Measurements from ENCODE around the gene PDAP1. TPM values are rescaled to one million over a fixed set of nuclear protein-coding genes. Genes with fewer than 3 reads are reported as not detected.

PDAP1 gene
- total RNA-seq, 1 donor from 2014 or later, result 107 TPM

- peaks cover 40% of the 10 kb centered on the region for H3K36me3 Mint-ChIP-seq (ENCODE audit: low read depth, unreplicated experiment)
- H3K27ac Mint-ChIP-seq (ENCODE audit: unreplicated experiment), result peak overlapping the region; percentile 64
- peak overlapping the region; percentile 60 for H3K4me3 Mint-ChIP-seq (ENCODE audit: unreplicated experiment)
Observed at GRCh38 chr7:99403764-99404163, 4.6 kb downstream of the PDAP1 start.

GRCh38 chr7:99402854-99403253 is 5.5 kb downstream of the PDAP1 start:
- peaks cover 34% of the 10 kb centered on the region for H3K27me3 Mint-ChIP-seq (ENCODE audit: unreplicated experiment)
- DNase-seq (ENCODE audit: low spot score), result no peak
- TF ChIP-seq CTCF (IDR thresholded peaks at IDR 0.05; ENCODE audit: unreplicated experiment), result no peak
- peak overlapping the region; percentile 75 for H3K4me3 Mint-ChIP-seq (ENCODE audit: unreplicated experiment)
- H3K9me3 Mint-ChIP-seq (ENCODE audit: unreplicated experiment), result no peaks in the 10 kb centered on the region
- peaks cover 14% of the 10 kb centered on the region for H3K4me1 Mint-ChIP-seq (ENCODE audit: unreplicated experiment)
- peaks cover 43% of the 10 kb centered on the region for H3K36me3 Mint-ChIP-seq (ENCODE audit: low read depth, unreplicated experiment)
- no peak overlapping the region for H3K27ac Mint-ChIP-seq (ENCODE audit: unreplicated experiment)

More at GRCh38 chr7:99403764-99404163, 4.6 kb downstream of the PDAP1 start:
- Mint-ChIP-seq H3K9me3 (ENCODE audit: unreplicated experiment) (no peaks in the 10 kb centered on the region), H3K27me3 (ENCODE audit: unreplicated experiment) (peaks cover 34% of the 10 kb centered on the region), H3K4me1 (ENCODE audit: unreplicated experiment) (peaks cover 18% of the 10 kb centered on the region)
- no peak for DNase-seq (ENCODE audit: low spot score)
- TF ChIP-seq CTCF (IDR thresholded peaks at IDR 0.05; ENCODE audit: unreplicated experiment), result no peak

- H3K4me3 Mint-ChIP-seq (ENCODE audit: unreplicated experiment), result no peak overlapping the region
- H3K27ac Mint-ChIP-seq (ENCODE audit: unreplicated experiment), result peak overlapping the region; percentile 16
- no peak for TF ChIP-seq CTCF (IDR thresholded peaks at IDR 0.05; ENCODE audit: unreplicated experiment)
- H3K9me3 Mint-ChIP-seq (ENCODE audit: unreplicated experiment), result no peaks in the 10 kb centered on the region
- DNase-seq (ENCODE audit: low spot score), result no peak
- no peaks in the 10 kb centered on the region for H3K4me1 Mint-ChIP-seq (ENCODE audit: unreplicated experiment)
- H3K36me3 Mint-ChIP-seq (ENCODE audit: low read depth, unreplicated experiment), result peaks cover 42% of the 10 kb centered on the region
- peaks cover 21% of the 10 kb centered on the region for H3K27me3 Mint-ChIP-seq (ENCODE audit: unreplicated experiment)
Observed at GRCh38 chr7:99399597-99399996, 8.8 kb downstream of the PDAP1 start.

GRCh38 chr7:99398891-99399445 is 9.4 kb downstream of the PDAP1 start:
- H3K27ac Mint-ChIP-seq (ENCODE audit: unreplicated experiment), result peak overlapping the region; percentile 80
- H3K4me3 Mint-ChIP-seq (ENCODE audit: unreplicated experiment), result peak overlapping the region; percentile 63
- peaks cover 17% of the 10 kb centered on the region for H3K27me3 Mint-ChIP-seq (ENCODE audit: unreplicated experiment)
- H3K4me1 Mint-ChIP-seq (ENCODE audit: unreplicated experiment), result no peaks in the 10 kb centered on the region
- no peak for DNase-seq (ENCODE audit: low spot score)
- H3K9me3 Mint-ChIP-seq (ENCODE audit: unreplicated experiment), result no peaks in the 10 kb centered on the region
- peaks cover 36% of the 10 kb centered on the region for H3K36me3 Mint-ChIP-seq (ENCODE audit: low read depth, unreplicated experiment)
- no peak for TF ChIP-seq CTCF (IDR thresholded peaks at IDR 0.05; ENCODE audit: unreplicated experiment)

- H3K4me3 Mint-ChIP-seq (ENCODE audit: unreplicated experiment), result peak overlapping the region; percentile 11
- no peak for DNase-seq (ENCODE audit: low spot score)
- H3K4me1 Mint-ChIP-seq (ENCODE audit: unreplicated experiment), result peaks cover 9% of the 10 kb centered on the region
- peaks cover 24% of the 10 kb centered on the region for H3K36me3 Mint-ChIP-seq (ENCODE audit: low read depth, unreplicated experiment)
- H3K27me3 Mint-ChIP-seq (ENCODE audit: unreplicated experiment), result peaks cover 14% of the 10 kb centered on the region
- H3K9me3 Mint-ChIP-seq (ENCODE audit: unreplicated experiment), result no peaks in the 10 kb centered on the region
- peak overlapping the region; percentile 24 for H3K27ac Mint-ChIP-seq (ENCODE audit: unreplicated experiment)
- TF ChIP-seq CTCF (IDR thresholded peaks at IDR 0.05; ENCODE audit: unreplicated experiment), result no peak
Observed at GRCh38 chr7:99397297-99397983, 11.0 kb downstream of the PDAP1 start.

All from endothelial cell (in vitro differentiated cells).